ENCODE results near the gene SAPCD2.

DNA sequence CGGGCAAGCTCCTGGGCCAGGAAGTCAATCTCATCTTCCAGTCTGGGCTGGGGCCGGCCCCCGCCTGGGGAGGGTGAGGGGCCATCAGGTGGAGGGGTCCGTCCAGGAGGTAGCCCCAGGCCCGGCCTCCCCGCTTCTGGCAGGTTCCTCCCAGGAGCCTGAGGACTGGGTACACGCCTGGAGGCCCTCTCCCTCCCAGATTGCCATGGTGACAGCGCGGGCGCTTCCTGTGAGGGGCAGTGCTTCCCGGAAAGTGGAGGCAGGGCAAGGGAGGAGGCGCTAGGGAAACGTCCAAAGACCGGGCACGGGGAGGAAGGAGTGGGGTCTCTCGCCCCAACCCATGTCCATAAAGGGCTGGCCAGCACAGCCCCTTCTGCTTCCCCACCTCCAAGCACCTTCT is 29.2 kb downstream of the SAPCD2 start:
- TF ChIP-seq, protein P1, sequence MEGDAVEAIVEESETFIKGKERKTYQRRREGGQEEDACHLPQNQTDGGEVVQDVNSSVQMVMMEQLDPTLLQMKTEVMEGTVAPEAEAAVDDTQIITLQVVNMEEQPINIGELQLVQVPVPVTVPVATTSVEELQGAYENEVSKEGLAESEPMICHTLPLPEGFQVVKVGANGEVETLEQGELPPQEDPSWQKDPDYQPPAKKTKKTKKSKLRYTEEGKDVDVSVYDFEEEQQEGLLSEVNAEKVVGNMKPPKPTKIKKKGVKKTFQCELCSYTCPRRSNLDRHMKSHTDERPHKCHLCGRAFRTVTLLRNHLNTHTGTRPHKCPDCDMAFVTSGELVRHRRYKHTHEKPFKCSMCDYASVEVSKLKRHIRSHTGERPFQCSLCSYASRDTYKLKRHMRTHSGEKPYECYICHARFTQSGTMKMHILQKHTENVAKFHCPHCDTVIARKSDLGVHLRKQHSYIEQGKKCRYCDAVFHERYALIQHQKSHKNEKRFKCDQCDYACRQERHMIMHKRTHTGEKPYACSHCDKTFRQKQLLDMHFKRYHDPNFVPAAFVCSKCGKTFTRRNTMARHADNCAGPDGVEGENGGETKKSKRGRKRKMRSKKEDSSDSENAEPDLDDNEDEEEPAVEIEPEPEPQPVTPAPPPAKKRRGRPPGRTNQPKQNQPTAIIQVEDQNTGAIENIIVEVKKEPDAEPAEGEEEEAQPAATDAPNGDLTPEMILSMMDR (conservative IDR thresholded peaks at IDR 0.05 in 1 of 2, IDR thresholded peaks at IDR 0.05 in 1 of 2; ENCODE audit: extremely low read depth in 1 of 2, insufficient read depth in 1 of 2, low read depth in 1 of 2, low read length in 2 of 2) = no peak
- no peak for TF ChIP-seq EZH2 (IDR thresholded peaks at IDR 0.05; ENCODE audit: borderline replicate concordance, low read length)

Data from mammary epithelial cell (primary cell).